Measurements from ENCODE around the gene ANKRD66. TPM values are rescaled to one million over a fixed set of nuclear protein-coding genes. Genes with fewer than 3 reads are reported as not detected.
"Not testable (repeated sequence)": the region's sequence is repeated elsewhere in the genome, so short reads cannot be mapped to it uniquely, and the experiment has no call there.

Gene ANKRD66
- total and polyA plus RNA-seq, 7 donors, result not detected

DNA sequence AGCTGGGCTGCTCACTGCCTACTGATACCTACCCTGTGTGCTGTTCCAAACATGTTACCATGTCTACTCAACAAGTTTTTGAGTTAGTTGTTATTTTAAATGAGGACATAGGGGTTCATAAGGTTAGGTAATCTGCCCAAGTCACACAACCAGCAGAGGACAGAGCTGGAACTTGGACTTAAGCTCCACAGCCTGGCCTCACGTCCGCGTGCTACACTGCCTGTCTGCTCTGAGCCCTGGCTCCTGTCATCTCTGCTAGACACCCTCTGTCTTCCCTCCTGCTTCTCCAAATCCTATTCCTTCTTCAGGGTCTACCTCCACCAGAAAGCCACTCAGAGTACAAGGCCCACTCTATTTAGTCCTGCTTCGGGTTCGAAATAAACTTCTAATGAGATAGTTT, 18.2 kb downstream of the ANKRD66 start:
- DNase-seq, result no peak
- Histone ChIP-seq H3K27ac (no peak overlapping the region), H3K4me3 (no peak overlapping the region), H3K36me3 (no peaks in the 10 kb centered on the region), H3K9me3 (no peaks in the 10 kb centered on the region), H3K4me1 (no peaks in the 10 kb centered on the region), H3K27me3 (no peaks in the 10 kb centered on the region)
- TF ChIP-seq POLR2AphosphoS5 (IDR thresholded peaks at IDR 0.05) (no peak), POLR2A (IDR thresholded peaks at IDR 0.05) (no peak), EP300 (IDR thresholded peaks at IDR 0.05) (no peak)
- TF ChIP-seq, protein P1, sequence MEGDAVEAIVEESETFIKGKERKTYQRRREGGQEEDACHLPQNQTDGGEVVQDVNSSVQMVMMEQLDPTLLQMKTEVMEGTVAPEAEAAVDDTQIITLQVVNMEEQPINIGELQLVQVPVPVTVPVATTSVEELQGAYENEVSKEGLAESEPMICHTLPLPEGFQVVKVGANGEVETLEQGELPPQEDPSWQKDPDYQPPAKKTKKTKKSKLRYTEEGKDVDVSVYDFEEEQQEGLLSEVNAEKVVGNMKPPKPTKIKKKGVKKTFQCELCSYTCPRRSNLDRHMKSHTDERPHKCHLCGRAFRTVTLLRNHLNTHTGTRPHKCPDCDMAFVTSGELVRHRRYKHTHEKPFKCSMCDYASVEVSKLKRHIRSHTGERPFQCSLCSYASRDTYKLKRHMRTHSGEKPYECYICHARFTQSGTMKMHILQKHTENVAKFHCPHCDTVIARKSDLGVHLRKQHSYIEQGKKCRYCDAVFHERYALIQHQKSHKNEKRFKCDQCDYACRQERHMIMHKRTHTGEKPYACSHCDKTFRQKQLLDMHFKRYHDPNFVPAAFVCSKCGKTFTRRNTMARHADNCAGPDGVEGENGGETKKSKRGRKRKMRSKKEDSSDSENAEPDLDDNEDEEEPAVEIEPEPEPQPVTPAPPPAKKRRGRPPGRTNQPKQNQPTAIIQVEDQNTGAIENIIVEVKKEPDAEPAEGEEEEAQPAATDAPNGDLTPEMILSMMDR (IDR thresholded peaks at IDR 0.05), result no peak
- intact Hi-C loops (cut with DNase I), result no loop called here
- WGBS, 2 donors, result 93 to 95% methylated on average over 5 of the region's 5 CpGs

GRCh38 chr6:46772016-46772415, 25.3 kb downstream of the ANKRD66 start:
- WGBS, 2 donors, result 94 to 97% methylated on average over 1 of the region's 1 CpG
- Histone ChIP-seq H3K9me3 (no peaks in the 10 kb centered on the region), H3K36me3 (no peaks in the 10 kb centered on the region), H3K4me3 (no peak overlapping the region), H3K27me3 (no peaks in the 10 kb centered on the region), H3K4me1 (no peaks in the 10 kb centered on the region), H3K27ac (peak overlapping the region in 2 of 4 donors; percentile 12 to 27)
- intact Hi-C loops (cut with DNase I), result no loop called here
- no peak for DNase-seq
- TF ChIP-seq, protein P1 (IDR thresholded peaks at IDR 0.05), result no peak
- TF ChIP-seq EP300 (IDR thresholded peaks at IDR 0.05) (no peak), POLR2A (IDR thresholded peaks at IDR 0.05) (no peak), POLR2AphosphoS5 (IDR thresholded peaks at IDR 0.05) (no peak)

DNA sequence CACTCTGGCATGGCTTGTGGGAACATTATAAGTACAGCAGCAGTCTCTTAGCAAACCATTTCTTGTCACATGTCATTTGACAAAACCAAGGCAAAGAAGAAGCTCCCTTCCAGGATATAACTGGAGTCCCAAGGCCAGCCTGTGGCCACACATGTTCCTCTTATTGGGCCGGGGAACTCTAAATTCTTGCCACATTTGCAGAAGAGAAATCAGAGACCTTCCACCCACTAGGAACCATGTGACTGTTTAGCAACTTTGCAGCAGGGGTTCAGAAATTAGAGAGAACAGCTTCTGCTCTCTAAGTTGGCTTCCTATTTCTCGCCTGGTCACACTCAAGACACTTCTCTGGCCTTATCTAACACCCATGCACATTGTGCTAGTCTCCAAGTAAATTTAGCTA, 26.0 kb downstream of the ANKRD66 start:
- Histone ChIP-seq H3K4me1 (no peaks in the 10 kb centered on the region), H3K27ac (peak overlapping the region in 1 of 4 donors; percentile 12)
- WGBS, 2 donors, result 54 to 84% methylated on average over 2 of the region's 2 CpGs

GRCh38 chr6:46773201-46773855, 26.6 kb downstream of the ANKRD66 start:
- H3K27ac ChIP-seq, result no peak overlapping the region
- no peaks in the 10 kb centered on the region for H3K4me1 ChIP-seq

More for the DNA sequence above, 26.0 kb downstream of the ANKRD66 start:
- H3K9me3 ChIP-seq, result no peaks in the 10 kb centered on the region
- H3K27me3 ChIP-seq, result no peaks in the 10 kb centered on the region
- H3K4me3 ChIP-seq, result no peak overlapping the region
- TF ChIP-seq POLR2AphosphoS5 (IDR thresholded peaks at IDR 0.05) (peak in 1 of 4 donors; percentile 15), EP300 (IDR thresholded peaks at IDR 0.05) (no peak), POLR2A (IDR thresholded peaks at IDR 0.05) (no peak)
- intact Hi-C loops (cut with DNase I), result no loop called here
- no peaks in the 10 kb centered on the region for H3K36me3 ChIP-seq
- DNase-seq, result no peak

DNA sequence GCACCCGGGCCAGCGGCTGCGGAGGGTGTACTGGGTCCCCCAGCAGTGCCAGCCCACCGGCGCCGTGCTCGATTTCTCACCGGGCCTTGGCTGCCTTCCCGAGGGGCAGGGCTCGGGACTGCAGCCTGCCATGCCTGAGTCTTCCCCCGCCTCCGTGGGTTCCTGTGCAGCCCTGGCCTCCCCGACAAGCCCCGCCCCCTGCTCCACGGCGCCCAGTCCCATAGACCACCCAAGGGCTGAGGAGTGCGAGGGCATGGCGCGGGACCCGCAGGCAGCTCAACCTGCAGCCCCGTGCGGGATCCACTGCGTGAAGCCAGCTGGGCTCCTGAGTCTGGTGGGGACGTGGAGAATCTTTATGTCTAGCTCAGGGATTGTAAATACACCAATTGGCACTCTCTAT, 28.0 kb downstream of the ANKRD66 start:
- DNase-seq; H3K36me3 ChIP-seq; intact Hi-C loops (cut with DNase I); H3K4me3 ChIP-seq; H3K27ac ChIP-seq; H3K4me1 ChIP-seq; H3K27me3 ChIP-seq; H3K9me3 ChIP-seq: not testable (repeated sequence)
- 94 to 96% methylated on average over 24 of the region's 24 CpGs for WGBS, 2 donors

More at GRCh38 chr6:46773201-46773855, 26.6 kb downstream of the ANKRD66 start:
- no peak overlapping the region for H3K4me3 ChIP-seq
- H3K9me3 ChIP-seq, result no peaks in the 10 kb centered on the region
- no peak for DNase-seq
- no peaks in the 10 kb centered on the region for H3K36me3 ChIP-seq
- no peaks in the 10 kb centered on the region for H3K27me3 ChIP-seq
- WGBS, 2 donors, result 68 to 70% methylated on average over 1 of the region's 1 CpG
- TF ChIP-seq EP300 (IDR thresholded peaks at IDR 0.05), result no peak
- TF ChIP-seq, protein P1 (IDR thresholded peaks at IDR 0.05), result no peak
- intact Hi-C loops (cut with DNase I), result no loop called here

Data from sigmoid colon (tissue), 7 donors.